Bronchus fibroblast of lung (primary cell): ENCODE measurements around the gene PATZ1. TPM values are rescaled to one million over a fixed set of nuclear protein-coding genes. Genes with fewer than 3 reads are reported as not detected.

Experiments
- total RNA-seq: library from RNA; depleted of rRNA; stranded (reverse); fragments of >200 nt; gene quantifications from 2 replicates; pipeline ENCODE4 v1.2.3, GENCODE V29; 2015

Gene PATZ1
- 22.6 and 24.7 TPM in 2 replicates for total RNA-seq

GRCh38 chr22:31346255-31346732, at the start of gene PATZ1:
TSS of gene PATZ1 (minus strand) at chr22:31346346. CDS start at chr22:31345602, 744 bp downstream.

DNA sequence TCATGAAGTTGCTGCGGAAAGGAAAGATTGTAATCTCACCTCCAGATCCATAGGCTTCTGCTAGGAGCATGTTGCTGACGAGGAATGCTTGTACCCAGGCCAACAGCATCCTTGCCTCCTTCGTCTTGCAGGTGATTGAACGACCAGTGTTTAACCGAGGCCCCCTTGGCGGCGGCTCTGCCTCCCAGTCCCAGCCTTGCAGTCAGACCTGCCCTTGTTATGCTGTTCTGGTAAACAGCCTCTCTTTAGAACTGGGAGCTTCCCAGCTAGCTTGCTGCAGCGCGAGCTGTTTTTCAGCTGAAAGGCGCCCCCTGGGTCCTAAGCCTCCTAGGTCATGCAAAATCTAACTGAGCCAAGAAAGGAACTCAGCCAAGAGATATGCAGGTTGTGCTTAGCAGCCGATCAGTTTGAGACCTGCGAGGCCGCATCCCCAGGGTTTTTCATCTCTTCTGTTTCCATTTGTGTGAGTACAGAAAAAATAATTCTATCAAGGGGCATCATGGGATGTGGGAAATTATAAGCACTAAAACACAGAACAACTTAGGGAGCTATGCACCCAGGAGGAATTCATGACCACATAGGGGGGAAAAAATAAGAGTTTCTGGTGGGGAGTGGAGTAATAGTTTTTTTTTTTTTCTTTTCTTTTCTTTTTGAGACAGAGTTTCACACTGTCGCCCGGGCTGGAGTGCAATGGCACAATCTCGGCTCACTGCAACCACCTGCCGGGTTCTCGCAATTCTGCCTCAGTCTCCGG, 53.7 kb downstream of the PATZ1 start, which contains the start of gene PIK3IP1:
Gene PIK3IP1, minus strand, starts transcription at position 253 of the 754 bp plus-strand sequence. Its CDS starts 144 bp downstream, at position 109.

Other genes with a start within 250 kb of the PATZ1 start
- gene SELENOM, start 238.8 kb downstream of the PATZ1 start, total RNA-seq, result 179 and 192 TPM in 2 replicates
- gene INPP5J, start 223.4 kb downstream of the PATZ1 start, total RNA-seq, result 1.3 and 1.9 TPM in 2 replicates
- gene PLA2G3, start 205.8 kb downstream of the PATZ1 start, total RNA-seq, result 5.2 and 6.7 TPM in 2 replicates
- gene RNF185, start 186.2 kb downstream of the PATZ1 start, total RNA-seq, result 20.1 and 24.5 TPM in 2 replicates
- gene LIMK2, start 134.0 kb downstream of the PATZ1 start, total RNA-seq, result 9.4 and 10.4 TPM in 2 replicates
- gene PIK3IP1, start 53.9 kb downstream of the PATZ1 start, total RNA-seq, result 9.5 and 11.3 TPM in 2 replicates
- gene DRG1, start 53.3 kb upstream of the PATZ1 start, total RNA-seq, result 76.8 and 81.6 TPM in 2 replicates
- gene EIF4ENIF1, start 143.5 kb upstream of the PATZ1 start, total RNA-seq, result 6.2 and 8.4 TPM in 2 replicates
- 14.1 and 17.1 TPM in 2 replicates for gene SFI1, start 150.2 kb upstream of the PATZ1 start, total RNA-seq